ENCODE measurements around the gene LOXL3.

LOXL3 gene

GRCh38 chr2:74482801-74483674 lies 70.7 kb downstream of the LOXL3 start, which contains the start of the genes CCDC142 and TTC31:
Gene CCDC142, minus strand, starts transcription at chr2:74482998. Its CDS starts 161 bp downstream, at chr2:74482837.
Gene TTC31, plus strand, starts transcription at chr2:74483081. Its CDS starts 15 bp downstream, at chr2:74483096.
- peak; percentile 85 for DNase-seq
